Subcutaneous abdominal adipose tissue (tissue), 5 donors: ENCODE data around the gene MEI1.
"Not testable (repeated sequence)": the region's sequence is repeated elsewhere in the genome, so short reads cannot be mapped to it uniquely, and the experiment has no call there.

Experiments used
- H3K27ac ChIP-seq: one replicate; pipeline ENCODE4 v1.7.0; 2013; ENCODE audit warnings: low read depth, mild to moderate bottlenecking, inconsistent platforms, low read length, moderate library complexity
- H3K27me3 ChIP-seq, 5 donors: one replicate each; pipeline ENCODE4 v1.7.0; 2013; ENCODE audit warnings: low read length in 5 of 5, inconsistent platforms in 1 of 5; ENCODE audit not compliant: control insufficient read depth in 5 of 5, insufficient read depth in 4 of 5
- H3K36me3 ChIP-seq, 5 donors: one replicate each; pipeline ENCODE4 v1.7.0; 2013; ENCODE audit warnings: low read length in 5 of 5; ENCODE audit not compliant: control insufficient read depth in 5 of 5, insufficient read depth in 5 of 5
- H3K4me1 ChIP-seq, 5 donors: one replicate each; pipeline ENCODE4 v1.7.0; 2013; ENCODE audit warnings: low read length in 5 of 5, mild to moderate bottlenecking in 3 of 5, moderate library complexity in 1 of 5; ENCODE audit not compliant: control insufficient read depth in 5 of 5, insufficient read depth in 5 of 5
- H3K4me3 ChIP-seq, 5 donors: one replicate each; pipeline ENCODE4 v1.7.0; 2013; ENCODE audit warnings: low read length in 5 of 5, low read depth in 1 of 5
- H3K9ac ChIP-seq, 5 donors: one replicate each; pipeline ENCODE4 v1.7.0; 2013; ENCODE audit warnings: low read length in 5 of 5, mild to moderate bottlenecking in 4 of 5, moderate library complexity in 3 of 5
- H3K9me3 ChIP-seq, 5 donors: one replicate each; pipeline ENCODE4 v1.7.0; 2013; ENCODE audit warnings: low read length in 5 of 5; ENCODE audit not compliant: control insufficient read depth in 5 of 5
- donor health status: healthy.
- donor health status: healthy.
- donor health status: healthy.
- donor health status: healthy.
- donor health status: healthy.

The MEI1 gene

GRCh38 chr22:41731609-41732008 lies 32.3 kb downstream of the MEI1 start:
- H3K27me3 ChIP-seq, result no peaks in the 10 kb centered on the region
- H3K36me3 ChIP-seq, result no peaks in the 10 kb centered on the region
- no peak overlapping the region for H3K27ac ChIP-seq
- no peak overlapping the region for H3K9ac ChIP-seq
- no peaks in the 10 kb centered on the region for H3K9me3 ChIP-seq
- H3K4me1 ChIP-seq, result no peaks in the 10 kb centered on the region
- no peak overlapping the region for H3K4me3 ChIP-seq

DNA sequence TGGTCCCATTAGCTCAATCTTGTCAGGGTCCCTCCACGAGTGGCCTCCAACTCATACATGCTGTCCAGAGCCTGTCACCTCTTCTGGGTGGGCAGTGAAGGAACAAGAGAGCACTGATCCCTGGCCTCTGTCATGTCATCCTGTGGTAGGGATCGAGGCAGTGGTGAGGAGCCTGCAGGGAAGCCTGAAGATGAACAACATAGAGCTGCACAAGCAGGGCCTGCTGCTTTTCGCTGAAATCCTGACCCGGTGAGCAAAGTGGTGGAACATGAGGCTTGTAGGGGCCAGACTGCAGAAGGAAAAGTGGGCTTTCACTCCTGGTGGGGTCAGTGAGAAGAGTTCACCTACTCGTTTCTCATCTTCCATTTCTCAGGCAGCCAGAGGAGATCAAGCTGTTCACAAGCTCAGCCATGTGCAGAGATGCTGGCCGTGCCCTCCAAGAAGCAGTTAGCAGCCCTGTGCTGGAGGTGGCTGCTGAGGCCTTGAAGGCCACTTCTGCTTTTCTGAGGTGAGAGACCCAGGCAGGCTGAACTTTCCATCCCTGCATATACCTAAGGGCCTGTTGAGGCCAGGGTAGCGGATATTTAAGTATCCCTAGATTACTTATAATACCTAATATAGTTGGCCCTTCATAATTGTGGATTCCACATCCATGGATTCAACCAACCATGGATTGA lies 32.9 kb downstream of the MEI1 start:
- H3K27ac ChIP-seq, result no peak overlapping the region
- H3K27me3 ChIP-seq, result no peaks in the 10 kb centered on the region
- H3K4me3 ChIP-seq, result no peak overlapping the region
- no peaks in the 10 kb centered on the region for H3K36me3 ChIP-seq
- no peaks in the 10 kb centered on the region for H3K4me1 ChIP-seq
- H3K9ac ChIP-seq, result no peak overlapping the region
- H3K9me3 ChIP-seq, result no peaks in the 10 kb centered on the region

- not testable (repeated sequence) for H3K27me3 ChIP-seq, H3K27ac ChIP-seq, H3K4me3 ChIP-seq, H3K4me1 ChIP-seq, H3K9ac ChIP-seq, H3K36me3 ChIP-seq, H3K9me3 ChIP-seq
Measured at GRCh38 chr22:41733241-41733640, 33.9 kb downstream of the MEI1 start.

DNA sequence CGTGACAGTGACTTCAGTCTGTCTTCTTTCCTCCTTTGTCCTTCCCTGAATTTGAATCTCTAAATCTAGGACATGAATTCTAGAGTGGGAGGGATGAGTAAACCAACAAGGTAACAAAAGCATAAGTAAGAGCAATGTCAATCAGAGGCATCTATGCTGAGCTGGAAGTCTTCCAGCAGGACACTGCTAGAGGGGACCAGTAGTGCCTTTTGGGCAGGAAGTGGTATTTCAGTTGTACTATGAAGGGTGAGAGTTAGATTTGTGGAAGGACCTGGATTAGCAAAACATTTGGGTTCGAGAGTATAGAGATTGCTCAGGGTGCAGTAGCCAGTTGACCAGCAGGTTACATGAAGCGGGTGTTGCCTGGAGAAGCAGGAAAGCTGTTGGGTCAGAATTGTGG lies 40.3 kb downstream of the MEI1 start:
- Histone ChIP-seq H3K9me3 (no peaks in the 10 kb centered on the region), H3K27ac (no peak overlapping the region), H3K27me3 (no peaks in the 10 kb centered on the region), H3K9ac (no peak overlapping the region), H3K4me3 (no peak overlapping the region), H3K4me1 (no peaks in the 10 kb centered on the region), H3K36me3 (no peaks in the 10 kb centered on the region)

DNA sequence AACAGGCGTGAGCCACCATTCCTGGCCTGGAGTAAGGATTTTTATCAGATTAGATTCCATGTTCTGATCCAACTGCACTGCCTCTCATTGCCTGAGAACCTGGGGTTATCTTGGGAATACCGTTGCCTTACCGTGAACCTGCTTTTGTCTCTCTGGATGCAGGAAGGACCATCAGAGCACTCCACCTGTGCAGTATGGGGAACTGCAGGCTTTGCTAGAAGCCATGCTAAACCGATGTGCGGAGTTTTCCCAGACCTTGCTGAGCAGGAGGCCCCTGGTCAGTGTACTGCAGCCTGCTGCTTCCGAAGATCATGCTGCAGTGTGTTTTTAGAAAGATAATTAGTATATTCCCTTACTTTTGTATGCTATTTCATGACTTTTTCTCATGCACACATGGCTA lies 43.6 kb downstream of the MEI1 start:
- H3K36me3 ChIP-seq, result no peaks in the 10 kb centered on the region
- H3K9me3 ChIP-seq, result no peaks in the 10 kb centered on the region
- H3K4me1 ChIP-seq, result no peaks in the 10 kb centered on the region
- no peak overlapping the region for H3K9ac ChIP-seq
- H3K4me3 ChIP-seq, result no peak overlapping the region
- H3K27ac ChIP-seq, result no peak overlapping the region
- no peaks in the 10 kb centered on the region for H3K27me3 ChIP-seq

GRCh38 chr22:41745968-41746367 lies 46.7 kb downstream of the MEI1 start:
- no peak overlapping the region for H3K27ac ChIP-seq
- no peak overlapping the region for H3K9ac ChIP-seq
- no peak overlapping the region for H3K4me3 ChIP-seq
- H3K27me3 ChIP-seq, result no peaks in the 10 kb centered on the region
- no peaks in the 10 kb centered on the region for H3K36me3 ChIP-seq
- H3K4me1 ChIP-seq, result no peaks in the 10 kb centered on the region
- H3K9me3 ChIP-seq, result no peaks in the 10 kb centered on the region

- H3K27me3 ChIP-seq, result no peaks in the 10 kb centered on the region
- H3K9me3 ChIP-seq, result no peaks in the 10 kb centered on the region
- H3K27ac ChIP-seq, result no peak overlapping the region
- H3K4me3 ChIP-seq, result no peak overlapping the region
- H3K9ac ChIP-seq, result no peak overlapping the region
- no peaks in the 10 kb centered on the region for H3K4me1 ChIP-seq
- H3K36me3 ChIP-seq, result no peaks in the 10 kb centered on the region
Measured at GRCh38 chr22:41746567-41747400, 47.5 kb downstream of the MEI1 start.

- Histone ChIP-seq H3K27ac (no peak overlapping the region), H3K4me3 (no peak overlapping the region), H3K9me3 (no peaks in the 10 kb centered on the region), H3K4me1 (no peaks in the 10 kb centered on the region), H3K27me3 (no peaks in the 10 kb centered on the region), H3K36me3 (no peaks in the 10 kb centered on the region), H3K9ac (no peak overlapping the region)
Measured at GRCh38 chr22:41752011-41752970, 53.0 kb downstream of the MEI1 start.

DNA sequence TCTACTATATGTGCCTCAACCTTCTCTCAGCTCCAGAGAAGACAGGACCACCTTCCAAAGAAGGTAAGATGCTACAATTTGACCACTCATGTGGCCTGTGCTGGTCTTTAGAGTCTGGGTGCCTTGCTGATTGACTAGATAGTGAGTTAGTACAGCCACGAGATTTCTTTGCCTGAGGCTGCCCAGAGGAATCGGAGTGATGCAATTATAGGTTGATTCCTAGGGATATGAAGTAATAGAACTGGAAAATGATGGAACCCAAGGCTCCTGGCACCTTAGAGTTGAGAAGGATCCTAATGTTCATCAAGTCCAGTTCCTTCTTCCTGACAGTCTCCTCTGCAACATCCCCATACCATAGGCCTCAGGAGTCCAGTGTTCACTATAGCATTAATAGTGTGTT lies 54.7 kb downstream of the MEI1 start:
- no peak overlapping the region for H3K4me3 ChIP-seq
- no peak overlapping the region for H3K27ac ChIP-seq
- H3K9me3 ChIP-seq, result no peaks in the 10 kb centered on the region
- no peak overlapping the region for H3K9ac ChIP-seq
- no peaks in the 10 kb centered on the region for H3K36me3 ChIP-seq
- H3K4me1 ChIP-seq, result no peaks in the 10 kb centered on the region
- H3K27me3 ChIP-seq, result no peaks in the 10 kb centered on the region

DNA sequence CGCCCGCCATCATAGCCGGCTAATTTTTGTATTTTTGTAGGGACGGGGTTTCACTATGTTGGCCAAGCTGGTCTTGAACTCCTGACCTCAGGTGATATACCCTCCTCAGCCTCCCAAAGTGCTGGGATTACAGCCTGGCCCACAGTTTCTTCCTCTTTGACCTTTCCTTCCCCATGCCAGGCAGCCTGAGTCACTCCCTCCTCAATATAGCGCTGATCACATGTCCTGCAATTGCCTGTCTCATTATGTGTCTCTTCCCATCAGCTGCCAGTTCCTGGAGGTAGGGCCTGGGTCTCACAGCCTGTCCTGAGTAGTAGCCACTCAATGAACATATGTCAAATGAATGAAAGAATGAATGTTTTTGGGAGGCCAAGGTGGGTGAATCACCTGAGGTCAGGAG lies 58.2 kb downstream of the MEI1 start:
- H3K4me3 ChIP-seq, result no peak overlapping the region
- no peak overlapping the region for H3K9ac ChIP-seq
- no peaks in the 10 kb centered on the region for H3K9me3 ChIP-seq
- no peaks in the 10 kb centered on the region for H3K27me3 ChIP-seq
- H3K27ac ChIP-seq, result no peak overlapping the region
- no peaks in the 10 kb centered on the region for H3K36me3 ChIP-seq
- H3K4me1 ChIP-seq, result no peaks in the 10 kb centered on the region
